Spinal cord (tissue), 10 donors: ENCODE data around the gene RPRD1B. TPM values are rescaled to one million over a fixed set of nuclear protein-coding genes. Genes with fewer than 3 reads are reported as not detected.

Source experiments
- DNase-seq, 6 donors: peaks; one replicate each; pipeline versions ENCODE4 v3.0.0 to v3.0.0-alpha.2; 2013 to 2015; ENCODE audit warnings: low spot score in 6 of 6, low read depth in 4 of 6
- H3K27ac ChIP-seq: one replicate; pipeline ENCODE4 v1.5.1; 2013; ENCODE audit warnings: low read depth, low read length, control low read depth
- H3K27me3 ChIP-seq: one replicate; pipeline ENCODE4 v1.6.1; 2013; ENCODE audit warnings: low read length; ENCODE audit not compliant: control insufficient read depth, insufficient read depth
- H3K36me3 ChIP-seq: one replicate; pipeline ENCODE4 v1.6.1; 2013; ENCODE audit warnings: low read length; ENCODE audit not compliant: control insufficient read depth, insufficient read depth
- H3K4me1 ChIP-seq: one replicate; pipeline ENCODE4 v1.6.1; 2013; ENCODE audit warnings: low read length; ENCODE audit not compliant: control insufficient read depth, insufficient read depth
- H3K4me3 ChIP-seq: one replicate; pipeline ENCODE4 v1.5.1; 2013; ENCODE audit warnings: low read depth, low read length, control low read depth
- H3K9me3 ChIP-seq: one replicate; pipeline ENCODE4 v1.6.1; 2013; ENCODE audit warnings: low read length; ENCODE audit not compliant: control insufficient read depth, insufficient read depth
- WGBS: methylation state at CpG from one replicate; pipeline ENCODE4 v1.1.5; 2013; ENCODE audit warnings: missing lambda C conversion rate; ENCODE audit not compliant: insufficient coverage; 5-methylcytosine and 5-hydroxymethylcytosine counted together
- polyA plus RNA-seq, 2 donors: library from polyadenylated mRNA; unstranded; fragments of 120-200 nt; gene quantifications; one replicate each; pipeline ENCODE4 v1.2.1, GENCODE V29; 2013; ENCODE audit not compliant: insufficient read length in 2 of 2
- total RNA-seq, 2 donors: library from RNA; depleted of rRNA in 1 of 2; stranded (reverse); fragments of 120-200 nt in 1 of 2; fragments of >200 nt in 1 of 2; gene quantifications; one replicate each; pipeline versions ENCODE4 v1.2.3 to v1.2.4, GENCODE V29; 2013 to 2014
- donor health status: healthy.

Gene RPRD1B
- total and polyA plus RNA-seq, 4 donors = 25.4 to 32.6 (median 27.6) TPM

DNA sequence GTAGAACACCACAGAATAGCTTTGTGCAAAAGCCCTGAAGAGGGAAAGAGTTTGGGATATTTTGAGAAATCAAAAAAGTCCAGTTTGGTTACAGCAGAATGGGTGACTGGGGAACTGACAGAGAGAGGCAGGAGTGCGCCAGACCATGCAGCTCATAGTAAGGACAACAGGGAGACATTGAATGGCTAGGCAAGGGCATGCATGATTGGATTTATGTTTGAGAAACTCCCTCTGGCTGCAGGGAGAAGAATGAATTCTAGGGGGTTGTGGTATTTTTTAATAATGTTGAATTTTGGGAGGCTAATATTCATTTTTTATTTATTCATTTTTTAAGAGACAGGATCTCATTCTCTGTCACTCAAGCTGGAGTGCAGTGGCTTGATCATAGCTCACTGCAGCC, 81.7 kb downstream of the RPRD1B start:
- no peaks in the 10 kb centered on the region for H3K9me3 ChIP-seq
- no peak for DNase-seq
- no peaks in the 10 kb centered on the region for H3K36me3 ChIP-seq
- WGBS = 73% methylated on average over 1 of the region's 1 CpG
- no peak overlapping the region for H3K4me3 ChIP-seq
- H3K4me1 ChIP-seq = peaks cover 7% of the 10 kb centered on the region
- no peak overlapping the region for H3K27ac ChIP-seq
- H3K27me3 ChIP-seq = no peaks in the 10 kb centered on the region

DNA sequence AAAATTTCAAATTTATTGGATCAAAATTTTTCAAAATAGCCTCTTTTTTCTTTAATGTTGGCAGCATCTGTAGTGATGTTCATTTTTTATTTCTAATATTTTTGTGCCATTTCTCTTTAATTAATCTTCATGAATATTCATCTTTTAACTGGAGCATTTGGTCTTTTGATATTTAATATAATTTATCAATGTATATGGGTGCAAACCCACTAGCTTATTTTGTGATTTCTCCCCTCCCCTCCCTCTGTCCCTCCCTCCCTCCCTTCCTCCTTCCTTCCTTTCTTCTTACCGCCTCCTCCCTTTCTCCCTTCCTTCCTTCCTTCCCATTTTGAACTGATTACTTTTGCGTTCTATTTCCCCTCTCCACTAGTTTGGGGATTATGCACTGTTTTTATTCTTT, 82.3 kb downstream of the RPRD1B start:
- H3K4me3 ChIP-seq = no peak overlapping the region
- H3K4me1 ChIP-seq = peaks cover 7% of the 10 kb centered on the region
- no peak overlapping the region for H3K27ac ChIP-seq
- H3K27me3 ChIP-seq = no peaks in the 10 kb centered on the region
- no peaks in the 10 kb centered on the region for H3K36me3 ChIP-seq
- WGBS = no CpG with 5 or more reads among the region's 2 CpGs
- no peaks in the 10 kb centered on the region for H3K9me3 ChIP-seq
- DNase-seq = no peak

DNA sequence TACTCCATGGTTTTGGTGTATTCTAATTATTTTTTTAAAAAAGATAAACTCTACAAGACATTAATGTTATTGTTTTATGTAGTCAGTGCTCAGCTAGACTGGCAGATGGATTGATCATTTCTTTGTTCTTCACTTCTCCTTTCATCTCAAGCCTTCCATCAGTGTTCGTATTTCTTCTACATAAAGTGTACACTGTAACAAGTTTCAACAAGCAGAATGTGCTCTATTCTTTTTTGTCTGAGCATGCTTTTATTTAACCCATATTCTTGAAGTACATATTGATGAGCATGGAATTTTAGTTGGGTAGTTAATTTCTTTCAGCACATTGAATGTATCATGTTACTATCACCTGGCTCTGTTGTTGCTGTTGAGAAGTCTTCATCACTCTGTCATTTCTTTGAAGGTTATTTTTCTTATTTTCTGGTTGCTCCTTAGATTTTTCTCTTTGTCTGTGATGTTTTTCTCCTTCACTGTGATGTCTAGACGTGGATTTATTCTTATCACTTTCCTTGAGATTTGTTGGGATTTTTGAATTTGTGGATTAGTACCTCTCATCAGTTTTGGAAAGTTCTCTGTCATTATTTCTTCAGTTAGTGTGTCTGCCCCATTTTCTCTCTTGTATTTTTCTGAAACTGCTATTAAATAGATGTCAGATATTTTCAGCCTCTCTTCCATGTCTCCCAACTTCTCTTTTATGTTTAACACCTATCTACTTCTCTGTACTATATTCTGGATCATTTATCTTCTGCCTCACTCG, 83.0 kb downstream of the RPRD1B start:
- Histone ChIP-seq H3K27me3 (no peaks in the 10 kb centered on the region), H3K9me3 (no peaks in the 10 kb centered on the region), H3K36me3 (no peaks in the 10 kb centered on the region), H3K4me1 (peaks cover 7% of the 10 kb centered on the region), H3K27ac (no peak overlapping the region), H3K4me3 (no peak overlapping the region)
- no CpG with 5 or more reads among the region's 3 CpGs for WGBS
- DNase-seq = no peak

DNA sequence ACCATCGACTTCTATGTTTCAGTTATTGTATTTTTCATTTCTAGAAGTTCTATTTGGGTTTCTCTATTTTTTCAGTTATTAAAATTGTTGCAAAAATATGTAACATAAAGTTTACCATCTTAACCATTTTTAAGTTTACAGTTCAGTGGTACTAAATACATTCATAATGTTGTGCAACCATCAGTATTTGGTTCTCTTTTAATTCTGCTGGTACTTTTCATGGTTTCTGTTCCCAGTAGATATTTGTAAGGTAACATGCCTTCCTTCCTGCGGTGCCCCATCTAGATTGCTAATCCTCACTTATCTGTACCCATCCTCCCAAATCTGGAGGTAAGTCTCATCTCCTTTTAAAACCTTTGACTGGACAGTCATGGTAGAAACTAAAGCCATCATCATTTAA, 83.7 kb downstream of the RPRD1B start:
- Histone ChIP-seq H3K4me3 (no peak overlapping the region), H3K4me1 (peaks cover 6% of the 10 kb centered on the region), H3K36me3 (no peaks in the 10 kb centered on the region), H3K27me3 (no peaks in the 10 kb centered on the region), H3K9me3 (no peaks in the 10 kb centered on the region), H3K27ac (no peak overlapping the region)
- no peak for DNase-seq
- no CpG with 5 or more reads among the region's 2 CpGs for WGBS

DNA sequence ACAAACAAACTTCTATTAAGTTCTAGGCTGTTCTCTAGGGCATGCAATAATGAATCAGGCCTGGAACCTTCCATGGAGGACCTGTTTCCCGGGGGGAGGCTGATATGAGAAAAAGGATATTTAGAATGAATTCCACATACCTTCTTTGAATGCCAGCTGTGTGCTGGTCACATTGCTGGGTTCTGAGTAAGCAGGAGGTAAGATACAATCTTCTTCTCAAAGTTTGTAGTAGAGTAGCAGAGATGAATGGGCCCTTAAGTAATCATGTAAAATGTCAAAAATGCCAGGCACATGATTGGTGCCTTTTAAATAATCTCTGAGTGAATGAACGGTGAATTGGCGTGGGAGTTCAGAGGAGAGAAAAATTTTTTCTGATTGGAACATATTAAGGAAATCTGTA, 84.1 kb downstream of the RPRD1B start:
- 89% methylated on average over 2 of the region's 3 CpGs for WGBS
- peaks cover 1% of the 10 kb centered on the region for H3K4me1 ChIP-seq
- no peaks in the 10 kb centered on the region for H3K9me3 ChIP-seq
- H3K27ac ChIP-seq = no peak overlapping the region
- no peaks in the 10 kb centered on the region for H3K36me3 ChIP-seq
- H3K4me3 ChIP-seq = no peak overlapping the region
- no peak for DNase-seq
- H3K27me3 ChIP-seq = no peaks in the 10 kb centered on the region

DNA sequence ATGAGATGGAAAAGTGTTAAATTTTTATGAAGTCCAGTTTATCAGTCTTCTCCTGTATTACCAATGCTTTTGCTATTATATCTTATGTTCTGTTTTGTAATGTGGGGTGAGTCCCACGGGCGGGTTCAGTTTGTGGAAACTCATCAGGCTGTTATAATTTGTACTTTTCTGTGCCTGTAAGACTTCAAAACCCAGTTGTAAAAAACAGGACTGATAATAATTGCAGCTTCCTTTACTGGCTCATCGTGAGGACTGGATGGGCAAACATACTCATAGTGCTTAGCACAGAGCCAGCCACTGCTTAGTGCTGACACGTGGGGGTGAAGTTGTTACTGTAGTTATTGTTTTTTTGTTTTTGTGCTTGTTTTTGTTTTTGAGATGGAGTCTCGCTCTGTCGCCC, 85.9 kb downstream of the RPRD1B start:
- no peaks in the 10 kb centered on the region for H3K27me3 ChIP-seq
- WGBS = 90% methylated on average over 6 of the region's 6 CpGs
- no peak for DNase-seq
- no peaks in the 10 kb centered on the region for H3K9me3 ChIP-seq
- H3K36me3 ChIP-seq = no peaks in the 10 kb centered on the region
- H3K27ac ChIP-seq = no peak overlapping the region
- no peak overlapping the region for H3K4me3 ChIP-seq
- no peaks in the 10 kb centered on the region for H3K4me1 ChIP-seq

DNA sequence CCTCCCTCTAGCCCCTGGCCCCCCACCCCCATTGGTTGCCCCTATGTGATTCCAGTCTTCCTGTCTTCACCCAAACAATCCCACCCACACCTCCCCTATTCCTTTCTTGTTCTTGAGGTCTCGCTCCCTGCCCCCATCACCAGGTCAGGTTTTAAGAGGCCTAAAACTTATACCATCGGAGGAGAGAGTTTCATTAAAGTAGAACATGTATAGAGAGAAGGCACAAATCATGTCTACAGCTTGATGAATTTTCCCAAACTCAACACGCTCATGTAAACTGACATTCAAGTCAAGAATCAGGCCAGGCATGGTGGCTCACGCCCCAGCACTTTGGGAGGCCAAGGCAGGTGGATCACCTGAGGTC, 87.1 kb downstream of the RPRD1B start:
- Histone ChIP-seq H3K4me3 (no peak overlapping the region), H3K36me3 (no peaks in the 10 kb centered on the region), H3K27me3 (no peaks in the 10 kb centered on the region), H3K27ac (no peak overlapping the region), H3K9me3 (no peaks in the 10 kb centered on the region), H3K4me1 (peaks cover 9% of the 10 kb centered on the region)
- DNase-seq = no peak
- 100% methylated on average over 3 of the region's 4 CpGs for WGBS

DNA sequence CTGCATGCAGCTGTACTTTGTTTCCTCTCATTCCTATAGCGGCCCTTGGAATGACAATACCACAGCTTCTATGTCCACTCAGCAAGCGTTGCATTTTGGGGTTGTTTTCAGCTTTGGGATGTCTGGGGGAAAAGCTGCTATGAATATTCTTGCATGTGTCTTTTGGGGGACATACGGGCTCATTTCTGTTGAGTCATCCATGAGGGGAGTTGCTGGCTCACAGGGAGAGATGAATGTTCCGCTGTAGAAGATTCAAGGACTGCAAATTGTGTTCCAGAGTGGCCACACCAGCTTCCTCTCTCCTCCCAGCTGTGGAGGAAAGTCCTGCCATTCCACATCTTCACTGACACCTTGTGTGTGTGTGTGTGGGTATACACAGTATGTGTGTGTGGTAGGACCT, 88.2 kb downstream of the RPRD1B start:
- Histone ChIP-seq H3K4me1 (peaks cover 17% of the 10 kb centered on the region), H3K27me3 (no peaks in the 10 kb centered on the region), H3K4me3 (no peak overlapping the region), H3K36me3 (no peaks in the 10 kb centered on the region), H3K27ac (no peak overlapping the region), H3K9me3 (no peaks in the 10 kb centered on the region)
- no peak for DNase-seq
- 80% methylated on average over 1 of the region's 4 CpGs for WGBS

DNA sequence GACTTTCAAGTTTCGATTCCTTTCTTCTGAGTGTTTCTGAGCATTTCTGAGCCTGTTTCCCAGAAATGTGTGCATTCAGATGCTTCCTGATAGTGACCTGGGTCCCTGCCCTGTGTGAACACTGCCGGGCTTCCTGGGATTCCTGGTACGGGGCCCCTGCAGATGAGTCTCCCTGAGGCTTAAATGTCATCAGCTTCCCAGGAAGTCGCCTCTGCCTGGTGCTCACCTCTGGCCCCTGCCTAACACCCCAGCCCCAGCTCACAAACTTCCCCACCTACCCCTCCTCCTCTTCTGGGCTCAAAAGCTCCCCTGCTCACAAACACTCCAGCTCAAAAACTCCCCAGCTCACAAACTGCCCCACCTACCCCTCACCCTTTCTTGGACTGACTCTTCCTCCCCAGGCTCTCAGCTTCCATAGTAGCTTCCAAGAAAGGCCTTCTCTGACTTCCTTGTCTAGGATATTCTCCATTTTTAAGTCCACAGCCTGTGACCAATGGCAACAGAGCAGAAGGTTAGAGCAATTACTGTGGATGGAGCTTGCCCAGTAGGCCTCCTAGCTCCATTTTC, 89.6 kb downstream of the RPRD1B start:
- Histone ChIP-seq H3K27me3 (no peaks in the 10 kb centered on the region), H3K4me1 (peaks cover 17% of the 10 kb centered on the region), H3K4me3 (no peak overlapping the region), H3K27ac (peak overlapping the region; percentile 45), H3K9me3 (no peaks in the 10 kb centered on the region), H3K36me3 (no peaks in the 10 kb centered on the region)
- 51% methylated on average over 4 of the region's 4 CpGs for WGBS
- DNase-seq = peak in 1 of 6 donors; percentile 47
